Measurements from ENCODE around the gene RFXANK.

RFXANK gene

GRCh38 chr19:19152668-19153384 is 39.2 kb upstream of the RFXANK start:
- no peak overlapping the region for H3K9ac ChIP-seq (ENCODE audit: low read depth in 1 of 2, low read length in 2 of 2)
- H3K4me3 ChIP-seq (ENCODE audit: low read length in 2 of 2), result no peak overlapping the region
- H3K4me1 ChIP-seq (ENCODE audit: control insufficient read depth in 2 of 2, insufficient read depth in 2 of 2, low read length in 2 of 2), result no peaks in the 10 kb centered on the region
- H3K27ac ChIP-seq (ENCODE audit: low read depth in 2 of 2, low read length in 2 of 2), result no peak overlapping the region
- H3K36me3 ChIP-seq (ENCODE audit: control insufficient read depth in 2 of 2, insufficient read depth in 2 of 2, low read length in 2 of 2), result peaks cover 0 to 8% of the 10 kb centered on the region in 2 donors
- no peaks in the 10 kb centered on the region for H3K27me3 ChIP-seq (ENCODE audit: control insufficient read depth in 2 of 2, insufficient read depth in 2 of 2, low read length in 2 of 2)
- no peaks in the 10 kb centered on the region for H3K9me3 ChIP-seq (ENCODE audit: control insufficient read depth in 2 of 2, low read length in 2 of 2)

GRCh38 chr19:19154768-19155494 is 37.1 kb upstream of the RFXANK start:
- Histone ChIP-seq H3K4me3 (ENCODE audit: low read length in 2 of 2) (no peak overlapping the region), H3K27ac (ENCODE audit: low read depth in 2 of 2, low read length in 2 of 2) (peak overlapping the region in 1 of 2 donors; percentile 48), H3K9ac (ENCODE audit: low read depth in 1 of 2, low read length in 2 of 2) (no peak overlapping the region), H3K4me1 (ENCODE audit: control insufficient read depth in 2 of 2, insufficient read depth in 2 of 2, low read length in 2 of 2) (no peaks in the 10 kb centered on the region), H3K27me3 (ENCODE audit: control insufficient read depth in 2 of 2, insufficient read depth in 2 of 2, low read length in 2 of 2) (no peaks in the 10 kb centered on the region), H3K36me3 (ENCODE audit: control insufficient read depth in 2 of 2, insufficient read depth in 2 of 2, low read length in 2 of 2) (peaks cover 0 to 4% of the 10 kb centered on the region in 2 donors), H3K9me3 (ENCODE audit: control insufficient read depth in 2 of 2, low read length in 2 of 2) (no peaks in the 10 kb centered on the region)

GRCh38 chr19:19155495-19156219 is 36.4 kb upstream of the RFXANK start:
- Histone ChIP-seq H3K9me3 (ENCODE audit: control insufficient read depth in 2 of 2, low read length in 2 of 2) (no peaks in the 10 kb centered on the region), H3K36me3 (ENCODE audit: control insufficient read depth in 2 of 2, insufficient read depth in 2 of 2, low read length in 2 of 2) (peaks cover 0 to 4% of the 10 kb centered on the region in 2 donors), H3K4me1 (ENCODE audit: control insufficient read depth in 2 of 2, insufficient read depth in 2 of 2, low read length in 2 of 2) (no peaks in the 10 kb centered on the region), H3K27ac (ENCODE audit: low read depth in 2 of 2, low read length in 2 of 2) (peak overlapping the region in 1 of 2 donors; percentile 48), H3K9ac (ENCODE audit: low read depth in 1 of 2, low read length in 2 of 2) (no peak overlapping the region), H3K27me3 (ENCODE audit: control insufficient read depth in 2 of 2, insufficient read depth in 2 of 2, low read length in 2 of 2) (no peaks in the 10 kb centered on the region), H3K4me3 (ENCODE audit: low read length in 2 of 2) (no peak overlapping the region)

GRCh38 chr19:19157808-19158207 is 34.2 kb upstream of the RFXANK start:
- Histone ChIP-seq H3K4me3 (ENCODE audit: low read length in 2 of 2) (no peak overlapping the region), H3K9me3 (ENCODE audit: control insufficient read depth in 2 of 2, low read length in 2 of 2) (no peaks in the 10 kb centered on the region), H3K27ac (ENCODE audit: low read depth in 2 of 2, low read length in 2 of 2) (no peak overlapping the region), H3K9ac (ENCODE audit: low read depth in 1 of 2, low read length in 2 of 2) (no peak overlapping the region), H3K4me1 (ENCODE audit: control insufficient read depth in 2 of 2, insufficient read depth in 2 of 2, low read length in 2 of 2) (no peaks in the 10 kb centered on the region), H3K27me3 (ENCODE audit: control insufficient read depth in 2 of 2, insufficient read depth in 2 of 2, low read length in 2 of 2) (no peaks in the 10 kb centered on the region), H3K36me3 (ENCODE audit: control insufficient read depth in 2 of 2, insufficient read depth in 2 of 2, low read length in 2 of 2) (peaks cover 0 to 4% of the 10 kb centered on the region in 2 donors)

GRCh38 chr19:19159534-19159933 is 32.5 kb upstream of the RFXANK start:
- Histone ChIP-seq H3K4me1 (ENCODE audit: control insufficient read depth in 2 of 2, insufficient read depth in 2 of 2, low read length in 2 of 2) (no peaks in the 10 kb centered on the region), H3K4me3 (ENCODE audit: low read length in 2 of 2) (no peak overlapping the region), H3K9me3 (ENCODE audit: control insufficient read depth in 2 of 2, low read length in 2 of 2) (no peaks in the 10 kb centered on the region), H3K9ac (ENCODE audit: low read depth in 1 of 2, low read length in 2 of 2) (no peak overlapping the region), H3K27me3 (ENCODE audit: control insufficient read depth in 2 of 2, insufficient read depth in 2 of 2, low read length in 2 of 2) (no peaks in the 10 kb centered on the region), H3K27ac (ENCODE audit: low read depth in 2 of 2, low read length in 2 of 2) (no peak overlapping the region), H3K36me3 (ENCODE audit: control insufficient read depth in 2 of 2, insufficient read depth in 2 of 2, low read length in 2 of 2) (peaks cover 0 to 4% of the 10 kb centered on the region in 2 donors)

- H3K9ac ChIP-seq (ENCODE audit: low read depth in 1 of 2, low read length in 2 of 2), result no peak overlapping the region
- no peaks in the 10 kb centered on the region for H3K4me1 ChIP-seq (ENCODE audit: control insufficient read depth in 2 of 2, insufficient read depth in 2 of 2, low read length in 2 of 2)
- H3K9me3 ChIP-seq (ENCODE audit: control insufficient read depth in 2 of 2, low read length in 2 of 2), result no peaks in the 10 kb centered on the region
- no peaks in the 10 kb centered on the region for H3K27me3 ChIP-seq (ENCODE audit: control insufficient read depth in 2 of 2, insufficient read depth in 2 of 2, low read length in 2 of 2)
- H3K27ac ChIP-seq (ENCODE audit: low read depth in 2 of 2, low read length in 2 of 2), result peak overlapping the region in 1 of 2 donors; percentile 38
- H3K4me3 ChIP-seq (ENCODE audit: low read length in 2 of 2), result no peak overlapping the region
- H3K36me3 ChIP-seq (ENCODE audit: control insufficient read depth in 2 of 2, insufficient read depth in 2 of 2, low read length in 2 of 2), result peaks cover 0 to 4% of the 10 kb centered on the region in 2 donors
These were observed 31.5 kb upstream of the RFXANK start for GRCh38 chr19:19160461-19161035.

- Histone ChIP-seq H3K4me1 (ENCODE audit: control insufficient read depth in 2 of 2, insufficient read depth in 2 of 2, low read length in 2 of 2) (no peaks in the 10 kb centered on the region), H3K27me3 (ENCODE audit: control insufficient read depth in 2 of 2, insufficient read depth in 2 of 2, low read length in 2 of 2) (no peaks in the 10 kb centered on the region), H3K9ac (ENCODE audit: low read depth in 1 of 2, low read length in 2 of 2) (no peak overlapping the region), H3K36me3 (ENCODE audit: control insufficient read depth in 2 of 2, insufficient read depth in 2 of 2, low read length in 2 of 2) (no peaks in the 10 kb centered on the region), H3K4me3 (ENCODE audit: low read length in 2 of 2) (no peak overlapping the region), H3K9me3 (ENCODE audit: control insufficient read depth in 2 of 2, low read length in 2 of 2) (no peaks in the 10 kb centered on the region), H3K27ac (ENCODE audit: low read depth in 2 of 2, low read length in 2 of 2) (no peak overlapping the region)
These were observed 29.6 kb upstream of the RFXANK start for GRCh38 chr19:19162495-19162894.

GRCh38 chr19:19165396-19165795 is 26.7 kb upstream of the RFXANK start:
- Histone ChIP-seq H3K27ac (ENCODE audit: low read depth in 2 of 2, low read length in 2 of 2) (no peak overlapping the region), H3K27me3 (ENCODE audit: control insufficient read depth in 2 of 2, insufficient read depth in 2 of 2, low read length in 2 of 2) (no peaks in the 10 kb centered on the region), H3K9me3 (ENCODE audit: control insufficient read depth in 2 of 2, low read length in 2 of 2) (no peaks in the 10 kb centered on the region), H3K9ac (ENCODE audit: low read depth in 1 of 2, low read length in 2 of 2) (no peak overlapping the region), H3K36me3 (ENCODE audit: control insufficient read depth in 2 of 2, insufficient read depth in 2 of 2, low read length in 2 of 2) (no peaks in the 10 kb centered on the region), H3K4me3 (ENCODE audit: low read length in 2 of 2) (no peak overlapping the region), H3K4me1 (ENCODE audit: control insufficient read depth in 2 of 2, insufficient read depth in 2 of 2, low read length in 2 of 2) (peaks cover 5% of the 10 kb centered on the region in 2 donors)

- H3K4me3 ChIP-seq (ENCODE audit: low read length in 2 of 2), result no peak overlapping the region
- H3K27me3 ChIP-seq (ENCODE audit: control insufficient read depth in 2 of 2, insufficient read depth in 2 of 2, low read length in 2 of 2), result no peaks in the 10 kb centered on the region
- no peak overlapping the region for H3K27ac ChIP-seq (ENCODE audit: low read depth in 2 of 2, low read length in 2 of 2)
- no peaks in the 10 kb centered on the region for H3K36me3 ChIP-seq (ENCODE audit: control insufficient read depth in 2 of 2, insufficient read depth in 2 of 2, low read length in 2 of 2)
- no peak overlapping the region for H3K9ac ChIP-seq (ENCODE audit: low read depth in 1 of 2, low read length in 2 of 2)
- H3K4me1 ChIP-seq (ENCODE audit: control insufficient read depth in 2 of 2, insufficient read depth in 2 of 2, low read length in 2 of 2), result peaks cover 5% of the 10 kb centered on the region in 2 donors
- no peaks in the 10 kb centered on the region for H3K9me3 ChIP-seq (ENCODE audit: control insufficient read depth in 2 of 2, low read length in 2 of 2)
These were observed 24.4 kb upstream of the RFXANK start for GRCh38 chr19:19167612-19168011.
